ENCODE data around the gene TLE6. TPM values are rescaled to one million over a fixed set of nuclear protein-coding genes. Genes with fewer than 3 reads are reported as not detected.

The TLE6 gene
- total RNA-seq, 1 experiment from 2014 or later: 1.1 TPM

- Histone ChIP-seq H3K9me2 (ENCODE audit: insufficient read depth) (no peaks in the 10 kb centered on the region), H3K4me2 (peak overlapping the region; percentile 36; the same call in 1 of the 2 replicates), H3F3A (ENCODE audit: insufficient read depth, low read depth) (peaks cover 4% of the 10 kb centered on the region; the same call in 1 of the 2 replicates), H4K20me1 (ENCODE audit: insufficient read depth) (no peaks in the 10 kb centered on the region), H3K36me3 (ENCODE audit: low read depth) (no peaks in the 10 kb centered on the region), H3K27ac (no peak overlapping the region), H3K4me1 (replicated peaks; ENCODE audit: insufficient read depth) (no peaks in the 10 kb centered on the region), H3K4me3 (no peak overlapping the region), H2AFZ (no peak overlapping the region), H3K9me3 (ENCODE audit: insufficient read depth, low read depth) (no peaks in the 10 kb centered on the region), H3K27me3 (ENCODE audit: insufficient read depth, low read depth) (no peaks in the 10 kb centered on the region), H3K79me2 (ENCODE audit: low read depth) (no peaks in the 10 kb centered on the region)
- TF ChIP-seq EZH2 (IDR thresholded peaks at IDR 0.05; ENCODE audit: low read depth) (no peak), CTCF (conservative IDR thresholded peaks at IDR 0.05) (no peak)
- intact Hi-C loops (cut with micrococcal nuclease; ENCODE audit: unreplicated experiment): no loop called here
- ChIA-PET CTCF (no interaction called here), POLR2A (ENCODE audit: unreplicated experiment) (no interaction called here)
- peak; percentile 63 to 73 for DNase-seq
- no TSS peak for BruUV-seq (replicated peaks)
These were observed 6.2 kb downstream of the TLE6 start for GRCh38 chr19:2983351-2984214.

DNA sequence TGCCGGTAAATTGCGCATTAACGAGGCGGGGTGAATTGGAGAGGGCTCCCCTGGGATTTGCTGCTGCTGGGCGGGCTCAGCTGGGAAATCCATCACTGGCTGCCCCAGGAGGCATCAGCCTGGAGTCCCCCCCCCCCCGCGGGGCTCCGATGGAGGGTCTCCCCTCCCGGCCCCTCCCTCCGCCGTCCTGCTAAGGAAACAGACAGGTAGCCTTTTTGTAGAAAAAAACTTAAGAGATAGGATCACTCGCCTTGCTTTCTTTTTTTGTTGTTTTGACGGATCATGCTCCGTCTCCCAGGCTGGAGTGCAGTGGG, 6.8 kb downstream of the TLE6 start:
- DNase-seq: no peak
- H3K4me3 ChIP-seq: no peak overlapping the region
- BruUV-seq (replicated peaks): no TSS peak
- CTCF ChIA-PET: no interaction called here
- H2AFZ ChIP-seq: no peak overlapping the region
- intact Hi-C loops (cut with micrococcal nuclease; ENCODE audit: unreplicated experiment): no loop called here
- H3K4me1 ChIP-seq (replicated peaks; ENCODE audit: insufficient read depth): no peaks in the 10 kb centered on the region
- TF ChIP-seq CTCF (conservative IDR thresholded peaks at IDR 0.05) (no peak), EZH2 (IDR thresholded peaks at IDR 0.05; ENCODE audit: low read depth) (no peak)
- H3K36me3 ChIP-seq (ENCODE audit: low read depth): no peaks in the 10 kb centered on the region
- no peaks in the 10 kb centered on the region for H3K79me2 ChIP-seq (ENCODE audit: low read depth)
- no peak overlapping the region for H3K27ac ChIP-seq
- H3K9me2 ChIP-seq (ENCODE audit: insufficient read depth): no peaks in the 10 kb centered on the region
- POLR2A ChIA-PET (ENCODE audit: unreplicated experiment): no interaction called here
- peaks cover 4% of the 10 kb centered on the region; the same call in 1 of the 2 replicates for H3F3A ChIP-seq (ENCODE audit: insufficient read depth, low read depth)
- H3K27me3 ChIP-seq (ENCODE audit: insufficient read depth, low read depth): no peaks in the 10 kb centered on the region
- no peaks in the 10 kb centered on the region for H3K9me3 ChIP-seq (ENCODE audit: insufficient read depth, low read depth)
- H3K4me2 ChIP-seq: peak overlapping the region; percentile 36; the same call in 1 of the 2 replicates
- H4K20me1 ChIP-seq (ENCODE audit: insufficient read depth): no peaks in the 10 kb centered on the region

DNA sequence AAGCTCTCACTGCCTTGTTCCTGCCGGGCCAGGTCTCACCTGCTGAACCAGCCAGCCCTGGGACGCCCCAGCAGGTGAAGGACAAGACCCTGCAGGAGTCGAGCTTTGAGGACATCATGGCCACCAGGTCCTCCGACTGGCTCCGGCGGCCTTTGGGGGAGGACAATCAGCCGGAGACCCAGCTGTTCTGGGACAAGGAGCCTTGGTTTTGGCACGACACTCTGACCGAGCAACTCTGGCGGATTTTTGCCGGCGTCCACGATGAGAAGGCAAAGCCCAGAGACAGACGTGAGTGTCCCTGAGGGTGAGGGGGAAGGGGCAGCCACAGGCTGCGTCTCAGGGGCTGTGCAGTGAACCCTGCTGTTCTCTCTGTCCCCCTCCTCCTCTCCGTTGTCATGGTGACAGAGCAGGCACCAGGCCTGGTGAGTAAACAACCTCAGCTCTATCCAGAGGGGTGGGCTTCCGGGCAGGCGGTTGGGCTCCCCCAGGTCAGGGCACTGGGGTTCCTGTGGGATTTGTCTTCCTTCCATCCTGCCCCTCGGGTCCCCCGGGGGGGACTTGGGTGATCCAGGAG, 9.7 kb downstream of the TLE6 start:
- H3K4me1 ChIP-seq (replicated peaks; ENCODE audit: insufficient read depth): no peaks in the 10 kb centered on the region
- H2AFZ ChIP-seq: no peak overlapping the region
- peaks cover 4% of the 10 kb centered on the region; the same call in 1 of the 2 replicates for H3F3A ChIP-seq (ENCODE audit: insufficient read depth, low read depth)
- BruUV-seq (replicated peaks): no TSS peak
- no peaks in the 10 kb centered on the region for H4K20me1 ChIP-seq (ENCODE audit: insufficient read depth)
- no peak for TF ChIP-seq EZH2 (IDR thresholded peaks at IDR 0.05; ENCODE audit: low read depth)
- no peak for TF ChIP-seq CTCF (conservative IDR thresholded peaks at IDR 0.05)
- no peaks in the 10 kb centered on the region for H3K9me3 ChIP-seq (ENCODE audit: insufficient read depth, low read depth)
- DNase-seq: no peak
- intact Hi-C loops (cut with micrococcal nuclease; ENCODE audit: unreplicated experiment): no loop called here
- CTCF ChIA-PET: no interaction called here
- H3K4me2 ChIP-seq: no peak overlapping the region
- H3K9me2 ChIP-seq (ENCODE audit: insufficient read depth): no peaks in the 10 kb centered on the region
- no peak overlapping the region for H3K4me3 ChIP-seq
- POLR2A ChIA-PET (ENCODE audit: unreplicated experiment): no interaction called here
- no peak overlapping the region for H3K27ac ChIP-seq
- H3K36me3 ChIP-seq (ENCODE audit: low read depth): no peaks in the 10 kb centered on the region
- H3K79me2 ChIP-seq (ENCODE audit: low read depth): no peaks in the 10 kb centered on the region
- no peaks in the 10 kb centered on the region for H3K27me3 ChIP-seq (ENCODE audit: insufficient read depth, low read depth)

Measured in PC-9 (cell line).